A673 (cell line): Measurements from ENCODE around the gene SYNE2. TPM values are rescaled to one million over a fixed set of nuclear protein-coding genes. Genes with fewer than 3 reads are reported as not detected.

ENCODE experiments used
- BruUV-seq: library from RNA; stranded (reverse); fragments of 400-500 nt; replicated peaks from 2 replicates; lab custom pipeline; 2021; lab: Mats Ljungman, UMichigan
- CTCF ChIA-PET: fragments of 300-600 bp; sonication (Branson Sonifier 250); formaldehyde crosslinking; loops from one replicate; lab custom pipeline; 2022; ENCODE audit warnings: antibody characterized with exemption; lab: Charles Lee
- POLR2A ChIA-PET: fragments of 300-600 bp; sonication (Branson Sonifier 250); formaldehyde crosslinking; loops from one replicate; lab custom pipeline; 2022; ENCODE audit warnings: antibody characterized with exemption; ENCODE audit not compliant: low non-redundant PET; lab: Charles Lee
- DNase-seq: peaks from one replicate; pipeline ENCODE4 v3.0.0-alpha.2; 2015; ENCODE audit warnings: low spot score
- H3K27ac ChIP-seq: fragments of 200-600 bp; sonication (generic); 2 replicates; pipeline ENCODE4 v1.5.1; 2016; ENCODE audit warnings: mixed run types, low read depth, mild to moderate bottlenecking, mixed read lengths, antibody characterized with exemption, low read length; ENCODE audit not compliant: poor library complexity, severe bottlenecking
- H3K27me3 ChIP-seq: fragments of 200-600 bp; sonication (generic); replicated peaks from 2 replicates; pipeline ENCODE4 v1.6.1; 2017; ENCODE audit warnings: mixed run types, low read depth, mild to moderate bottlenecking, mixed read lengths, antibody characterized with exemption, low read length; ENCODE audit not compliant: insufficient read depth, poor library complexity
- H3K36me3 ChIP-seq: fragments of 200-600 bp; sonication (generic); 2 replicates; pipeline ENCODE4 v1.6.1; 2016; ENCODE audit warnings: mixed run types, mild to moderate bottlenecking, mixed read lengths, antibody characterized with exemption, low read length; ENCODE audit not compliant: insufficient read depth, poor library complexity, severe bottlenecking
- H3K4me1 ChIP-seq: fragments of 200-600 bp; sonication (generic); 2 replicates; pipeline ENCODE4 v1.6.1; 2017; ENCODE audit warnings: mixed run types, mild to moderate bottlenecking, mixed read lengths, antibody characterized with exemption, low read length; ENCODE audit not compliant: insufficient read depth, poor library complexity, severe bottlenecking
- H3K4me3 ChIP-seq: fragments of 200-600 bp; sonication (generic); 2 replicates; pipeline ENCODE4 v1.5.1; 2016; ENCODE audit warnings: low read depth, mixed run types, mild to moderate bottlenecking, mixed read lengths, low read length; ENCODE audit not compliant: poor library complexity, severe bottlenecking
- H3K9me3 ChIP-seq: fragments of 200-600 bp; sonication (generic); 2 replicates; pipeline ENCODE4 v1.6.1; 2016; ENCODE audit warnings: mixed run types, low read depth, mild to moderate bottlenecking, mixed read lengths, antibody characterized with exemption, low read length; ENCODE audit not compliant: poor library complexity, severe bottlenecking
- CTCF ChIP-seq: fragments of 300-800, 200-600 bp; sonication (generic); conservative IDR thresholded peaks from 2 replicates; pipeline ENCODE4 v1.5.1; 2017; ENCODE audit warnings: low read depth, mild to moderate bottlenecking, antibody characterized with exemption, low read length, moderate library complexity, mixed read lengths
- EZH2 ChIP-seq: fragments of 200-600 bp; sonication (generic); IDR thresholded peaks from 2 replicates; pipeline ENCODE4 v1.6.1; 2017; ENCODE audit warnings: borderline replicate concordance, low read depth, mild to moderate bottlenecking, mixed read lengths, antibody characterized with exemption, low read length; ENCODE audit not compliant: poor library complexity, severe bottlenecking
- intact Hi-C: fragments of 100-400 bp; cut with micrococcal nuclease; formaldehyde crosslinking; loops from one replicate; pipeline ENCODE4 v1.10.0; 2022; ENCODE audit not compliant: unreplicated experiment
- total RNA-seq: library from RNA; stranded (reverse); gene quantifications from 2 replicates; pipeline ENCODE4 v1.2.3, GENCODE V29; 2021

SYNE2 gene
- total RNA-seq, 1 experiment from 2014 or later: 68.2 TPM

GRCh38 chr14:63897721-63898163, 44.9 kb downstream of the SYNE2 start:
- ChIA-PET CTCF (no interaction called here), POLR2A (no interaction called here)
- no peak overlapping the region for H3K27ac ChIP-seq
- H3K27me3 ChIP-seq: no peaks in the 10 kb centered on the region
- TF ChIP-seq EZH2 (no peak), CTCF (no peak)
- no peak for DNase-seq
- intact Hi-C loops: no loop called here
- peaks cover 4% of the 10 kb centered on the region for H3K4me1 ChIP-seq
- no TSS peak for BruUV-seq
- H3K36me3 ChIP-seq: no peaks in the 10 kb centered on the region
- no peak overlapping the region for H3K4me3 ChIP-seq
- H3K9me3 ChIP-seq: no peaks in the 10 kb centered on the region

GRCh38 chr14:63899953-63900352, 47.1 kb downstream of the SYNE2 start:
- Histone ChIP-seq H3K4me1 (peaks cover 4% of the 10 kb centered on the region), H3K9me3 (peaks cover 3% of the 10 kb centered on the region), H3K4me3 (no peak overlapping the region), H3K36me3 (no peaks in the 10 kb centered on the region), H3K27me3 (no peaks in the 10 kb centered on the region), H3K27ac (no peak overlapping the region)
- intact Hi-C loops: no loop called here
- ChIA-PET CTCF (no interaction called here), POLR2A (no interaction called here)
- no peak for TF ChIP-seq EZH2
- DNase-seq: no peak
- BruUV-seq: no TSS peak

- peak; percentile 31 for DNase-seq
- no TSS peak for BruUV-seq
- TF ChIP-seq CTCF (no peak), EZH2 (no peak)
- H3K27ac ChIP-seq: no peak overlapping the region
- peaks cover 7% of the 10 kb centered on the region for H3K9me3 ChIP-seq
- intact Hi-C loops: no loop called here
- H3K27me3 ChIP-seq: no peaks in the 10 kb centered on the region
- ChIA-PET POLR2A (interaction anchor here (0.6 kb wide), 1 partner anchor 1704 kb away, joined by 5 read pairs; no protein-coding TSS in a partner anchor), CTCF (no interaction called here)
- H3K4me3 ChIP-seq: no peak overlapping the region
- no peaks in the 10 kb centered on the region for H3K36me3 ChIP-seq
- H3K4me1 ChIP-seq: no peaks in the 10 kb centered on the region
Measured at GRCh38 chr14:63901434-63902085, 48.8 kb downstream of the SYNE2 start.
